ENCODE results near the gene TRIP4.
"Not testable (repeated sequence)": the region's sequence is repeated elsewhere in the genome, so short reads cannot be mapped to it uniquely, and the experiment has no call there.

Gene TRIP4

DNA sequence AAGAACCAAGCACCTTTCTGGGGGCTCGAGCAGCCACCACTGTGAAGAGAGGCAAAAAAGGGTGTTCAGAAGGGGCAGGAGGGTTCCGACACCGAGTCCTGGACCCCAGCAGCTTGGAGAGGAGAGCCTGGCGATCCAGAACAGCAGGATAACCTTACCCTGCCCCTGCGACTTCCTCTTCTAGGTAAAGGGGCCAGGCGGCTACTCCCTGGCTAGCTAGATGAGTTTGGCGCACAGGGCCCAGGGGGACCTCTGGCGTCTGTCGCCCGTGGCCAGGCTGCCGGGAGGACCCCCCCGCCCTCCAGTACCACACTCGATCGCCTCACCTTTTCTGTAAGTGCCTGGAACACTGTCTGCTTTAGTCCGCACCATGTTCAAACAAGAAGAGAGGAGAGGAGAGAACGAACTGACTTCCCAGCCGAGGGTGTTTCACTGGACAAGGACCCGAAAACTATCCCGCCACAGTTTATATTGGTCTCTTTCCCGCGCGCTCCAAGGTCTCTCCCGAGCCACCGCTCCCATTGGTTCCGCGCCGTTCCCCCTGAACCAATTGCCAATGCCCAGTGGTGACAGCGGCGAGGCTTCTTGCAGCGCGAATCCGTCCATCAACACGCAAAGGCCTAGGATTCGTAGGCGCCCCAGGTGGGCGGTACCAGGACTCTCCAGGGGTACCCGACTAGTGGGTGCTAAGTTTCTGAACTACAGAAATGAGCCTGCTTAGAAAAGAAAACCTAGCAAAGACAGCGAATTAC, 6.5 kb upstream of the TRIP4 start, which contains the start of gene PCLAF:
PCLAF (minus strand) TSS at position 442 of the 752 bp plus-strand sequence; CDS start at position 372, 70 bp downstream.
- peak; percentile 94 for DNase-seq (ENCODE audit: low spot score)

DNA sequence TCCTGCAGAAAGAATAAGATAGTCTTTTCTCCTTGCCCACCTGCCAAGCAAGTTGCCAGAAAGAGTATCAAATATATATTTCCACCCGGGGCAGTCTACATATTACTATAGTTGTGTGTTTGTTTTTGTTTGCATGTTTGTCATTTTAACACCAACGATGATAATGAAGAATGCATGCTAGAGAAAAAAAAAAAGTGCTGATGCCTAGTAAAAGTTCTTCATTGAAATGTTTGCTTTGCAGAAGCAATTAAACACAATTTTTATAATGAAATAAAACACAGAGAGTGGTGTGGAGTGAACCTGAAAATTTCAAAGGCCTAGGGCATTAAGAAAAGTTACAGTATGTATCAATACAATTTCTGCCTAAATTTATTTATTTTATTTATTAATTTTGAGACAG, 3.9 kb upstream of the TRIP4 start:
- DNase-seq (ENCODE audit: low spot score), result no peak

- no peak for DNase-seq (ENCODE audit: low spot score)
Observed at GRCh38 chr15:64386291-64386690, 1.3 kb upstream of the TRIP4 start.

DNA sequence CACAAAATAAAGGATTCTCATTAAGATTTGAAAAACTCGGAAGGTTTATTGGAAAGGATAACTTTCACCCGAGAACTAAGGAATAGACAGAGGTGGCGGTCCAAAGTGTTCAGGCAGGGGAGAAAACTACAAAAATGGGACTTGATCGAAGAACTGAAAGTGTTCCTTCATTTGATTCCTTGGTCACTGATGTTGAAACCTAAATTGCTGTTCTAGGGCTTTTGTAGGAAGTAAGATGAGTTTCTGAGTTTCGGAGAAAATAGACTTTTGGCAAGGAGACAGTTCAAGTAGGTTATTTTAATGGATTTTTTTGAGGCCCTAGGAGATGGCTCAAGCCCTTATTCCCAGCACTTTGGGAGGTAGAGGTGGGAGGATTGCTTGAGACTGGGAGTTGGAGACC, 1.4 kb downstream of the TRIP4 start:
- DNase-seq (ENCODE audit: low spot score), result no peak

DNA sequence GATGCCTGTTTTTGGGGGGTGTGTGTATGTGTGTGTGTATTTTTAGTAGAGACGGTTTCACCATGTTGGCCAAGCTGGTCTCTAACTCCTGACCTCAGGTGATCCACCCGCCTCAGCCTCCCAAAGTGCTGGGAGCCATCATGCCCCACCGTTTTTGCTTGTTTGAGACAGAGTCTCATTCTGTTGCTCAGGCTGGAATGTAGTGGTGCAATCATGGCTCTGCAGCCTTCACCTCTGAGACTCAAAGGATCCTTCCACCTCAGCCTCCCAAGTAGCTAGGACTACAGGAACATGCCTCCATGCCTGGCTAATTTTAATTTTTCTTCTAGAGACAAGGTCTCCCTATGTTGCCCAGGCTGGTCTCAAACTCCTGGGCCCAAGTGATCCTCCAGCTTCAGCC, 4.8 kb downstream of the TRIP4 start:
- not testable (repeated sequence) for DNase-seq (ENCODE audit: low spot score)

- no peak for DNase-seq (ENCODE audit: low spot score)
Observed at GRCh38 chr15:64396789-64397188, 9.2 kb downstream of the TRIP4 start.

DNA sequence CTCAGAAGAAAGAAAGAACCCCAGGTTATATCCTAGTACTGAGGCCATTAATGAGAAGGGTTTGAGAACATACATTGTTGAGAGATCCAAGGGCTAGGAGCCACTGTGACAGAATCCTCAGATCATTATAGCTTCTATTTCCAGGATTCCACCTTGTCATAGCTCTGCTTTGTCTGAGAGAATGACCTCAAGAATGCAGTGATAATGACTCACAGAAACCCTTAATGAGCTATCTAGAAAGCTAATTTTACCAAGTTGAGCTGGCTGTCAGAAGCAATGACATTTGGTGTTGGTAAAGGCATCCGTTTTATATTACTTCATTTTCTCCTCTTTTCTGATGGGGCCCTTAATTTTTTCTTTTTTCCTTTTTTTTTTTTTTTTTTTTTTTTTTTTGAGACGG, 10.9 kb downstream of the TRIP4 start:
- DNase-seq (ENCODE audit: low spot score), result no peak

DNA sequence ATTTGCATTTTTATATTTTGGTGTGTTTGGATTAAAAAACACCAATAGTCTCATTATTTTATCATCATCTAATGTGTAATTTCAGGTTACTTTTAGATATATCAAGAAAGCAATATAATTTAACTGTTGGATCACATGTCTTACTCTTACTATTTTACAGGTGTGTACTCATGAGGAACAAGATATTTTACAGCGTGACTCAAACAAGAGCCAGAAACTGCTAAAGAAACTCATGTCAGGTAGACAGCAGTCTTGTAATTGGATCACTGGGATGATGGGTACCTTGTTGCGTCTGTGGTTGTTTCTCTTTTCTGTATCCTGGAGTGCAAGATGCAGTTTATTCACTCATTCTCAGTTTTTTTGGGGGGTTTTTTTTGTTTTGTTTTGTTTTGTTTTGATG, 12.9 kb downstream of the TRIP4 start:
- no peak for DNase-seq (ENCODE audit: low spot score)

DNA sequence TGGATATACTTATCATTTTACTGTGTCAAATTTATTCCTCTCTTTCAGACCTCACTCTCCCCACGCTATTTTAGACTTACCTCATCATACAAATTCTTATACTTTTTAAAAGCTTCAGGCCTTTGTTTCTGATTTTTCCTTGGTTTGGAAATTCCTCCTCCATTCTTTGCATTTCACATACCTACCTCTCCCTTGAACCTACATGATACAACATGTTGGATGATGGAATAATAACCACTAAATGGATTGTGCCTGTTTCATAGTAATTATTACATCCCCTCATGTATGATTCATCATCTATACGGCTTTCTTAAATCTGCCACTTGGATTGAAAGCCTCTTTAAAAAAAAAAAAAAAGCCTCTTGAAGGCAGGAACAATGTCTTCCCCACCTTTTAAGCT, 24.6 kb downstream of the TRIP4 start:
- no peak for DNase-seq (ENCODE audit: low spot score)

DNA sequence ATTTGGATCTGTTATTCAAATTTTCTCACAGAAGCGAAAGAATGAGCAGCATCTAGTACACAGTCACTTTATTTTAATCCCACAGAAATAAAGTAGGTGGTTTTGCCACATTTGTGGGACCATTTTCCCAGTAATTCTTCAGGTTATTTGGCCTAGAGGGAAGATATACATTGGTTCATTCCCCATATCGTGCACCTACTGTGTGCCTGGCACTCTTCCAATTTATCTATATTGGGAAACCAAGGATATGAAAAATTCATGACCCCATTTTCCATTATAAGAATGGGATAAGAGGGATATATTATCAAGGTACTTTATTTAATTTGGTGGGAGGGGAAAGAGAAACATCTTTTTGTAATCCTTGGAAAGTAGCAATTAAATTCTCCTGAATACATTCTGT, 35.1 kb downstream of the TRIP4 start:
- DNase-seq (ENCODE audit: low spot score), result no peak

DNA sequence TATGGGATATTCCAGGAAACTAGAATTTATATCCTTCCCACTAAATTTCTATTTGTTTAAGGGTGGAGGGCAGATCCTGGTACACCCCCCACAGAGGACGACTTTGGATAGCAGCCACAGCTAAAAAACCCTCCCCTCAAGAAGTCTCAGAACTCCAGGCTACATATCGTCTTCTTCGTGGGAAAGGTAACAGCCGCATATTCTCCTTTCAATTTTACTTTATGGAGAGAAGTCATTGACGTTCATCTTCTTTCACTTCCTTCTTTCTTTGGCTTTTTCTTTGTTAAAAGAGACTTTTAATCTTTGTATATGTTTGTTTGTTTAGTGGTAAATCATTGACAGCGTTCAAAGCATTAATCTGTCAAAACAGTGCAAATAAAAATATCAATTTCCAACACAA, 36.3 kb downstream of the TRIP4 start:
- DNase-seq (ENCODE audit: low spot score), result no peak

- no peak for DNase-seq (ENCODE audit: low spot score)
Observed at GRCh38 chr15:64425221-64425620, 37.6 kb downstream of the TRIP4 start.

GRCh38 chr15:64426845-64427465, 39.3 kb downstream of the TRIP4 start:
- DNase-seq (ENCODE audit: low spot score), result no peak

GRCh38 chr15:64429448-64429847, 41.8 kb downstream of the TRIP4 start:
- no peak for DNase-seq (ENCODE audit: low spot score)

DNA sequence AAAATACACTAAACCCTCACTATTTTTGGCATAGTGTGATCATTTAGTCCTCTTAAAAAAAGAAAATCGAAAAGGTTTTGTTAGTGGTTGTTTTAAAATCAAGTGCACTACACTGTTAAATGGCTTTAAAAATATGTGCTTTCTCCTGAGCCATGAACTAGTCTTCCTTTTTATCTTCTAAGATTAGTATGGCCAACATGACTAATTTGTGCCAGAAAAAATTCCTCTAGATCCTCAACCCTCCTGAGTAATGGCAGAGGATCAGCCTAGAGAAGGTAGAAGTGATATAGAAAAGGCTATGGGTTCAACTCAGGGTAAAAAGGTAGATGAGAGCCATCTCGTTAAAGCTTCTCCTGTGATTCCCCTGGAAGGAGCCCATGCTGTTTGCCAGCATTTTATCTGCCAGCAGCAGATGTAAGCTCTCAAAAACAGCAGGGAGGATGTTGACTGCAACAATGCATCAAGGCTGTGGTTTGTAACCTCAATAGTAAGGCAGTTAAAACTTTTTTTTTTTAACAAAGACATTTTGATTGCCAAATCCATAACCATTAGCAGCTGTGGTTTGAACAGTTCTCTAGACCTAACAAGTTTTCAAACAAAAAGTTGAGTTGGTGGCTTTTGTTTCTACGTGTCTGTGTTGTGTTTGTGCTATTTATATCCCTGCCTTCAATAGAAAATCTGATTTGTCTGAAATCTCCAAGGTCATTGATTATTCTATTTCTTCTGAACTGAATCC, 42.5 kb downstream of the TRIP4 start:
- DNase-seq (ENCODE audit: low spot score), result no peak

GRCh38 chr15:64437982-64438381, 50.3 kb downstream of the TRIP4 start:
- no peak for DNase-seq (ENCODE audit: low spot score)

GRCh38 chr15:64438653-64439447, 51.2 kb downstream of the TRIP4 start:
- DNase-seq (ENCODE audit: low spot score), result no peak

DNA sequence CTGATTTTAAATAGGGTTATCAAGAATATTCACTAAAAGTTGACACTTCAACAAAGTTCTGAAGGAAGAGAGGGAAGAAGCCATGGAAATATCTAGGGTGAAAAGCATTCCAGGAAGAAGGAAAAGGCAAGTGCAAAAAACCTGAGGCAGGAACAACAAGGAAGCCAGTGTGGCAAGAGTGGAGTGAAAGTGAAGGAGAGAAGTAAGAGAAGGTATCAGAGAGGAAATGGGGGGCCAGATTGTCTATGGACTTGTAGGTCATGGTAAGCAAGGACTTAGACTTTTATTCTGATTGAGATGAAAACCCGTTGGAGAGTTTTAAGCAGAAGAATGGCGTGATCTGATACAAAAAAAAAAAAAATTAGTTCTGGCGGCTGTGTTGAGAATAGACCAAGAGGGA, 54.2 kb downstream of the TRIP4 start:
- DNase-seq (ENCODE audit: low spot score), result no peak

DNA sequence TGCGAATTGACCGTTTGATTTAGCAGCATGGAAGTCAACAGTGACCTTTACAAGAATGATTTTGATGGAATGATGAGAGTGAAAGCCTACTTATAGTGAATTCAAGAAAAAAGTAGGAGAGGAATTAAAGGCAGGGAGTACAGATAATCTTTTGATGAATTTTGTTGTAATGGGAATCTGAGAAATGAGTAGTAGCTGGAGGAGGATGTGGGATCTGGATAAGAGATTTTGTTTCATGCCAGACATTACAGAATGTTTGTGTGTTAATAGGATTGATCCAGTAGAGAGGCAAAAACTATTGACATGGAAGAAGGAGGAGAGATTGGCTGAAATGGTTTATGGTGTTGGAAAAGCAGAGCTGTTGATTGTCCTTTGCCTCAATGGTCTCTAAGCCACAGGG, 55.4 kb downstream of the TRIP4 start:
- no peak for DNase-seq (ENCODE audit: low spot score)

DNA sequence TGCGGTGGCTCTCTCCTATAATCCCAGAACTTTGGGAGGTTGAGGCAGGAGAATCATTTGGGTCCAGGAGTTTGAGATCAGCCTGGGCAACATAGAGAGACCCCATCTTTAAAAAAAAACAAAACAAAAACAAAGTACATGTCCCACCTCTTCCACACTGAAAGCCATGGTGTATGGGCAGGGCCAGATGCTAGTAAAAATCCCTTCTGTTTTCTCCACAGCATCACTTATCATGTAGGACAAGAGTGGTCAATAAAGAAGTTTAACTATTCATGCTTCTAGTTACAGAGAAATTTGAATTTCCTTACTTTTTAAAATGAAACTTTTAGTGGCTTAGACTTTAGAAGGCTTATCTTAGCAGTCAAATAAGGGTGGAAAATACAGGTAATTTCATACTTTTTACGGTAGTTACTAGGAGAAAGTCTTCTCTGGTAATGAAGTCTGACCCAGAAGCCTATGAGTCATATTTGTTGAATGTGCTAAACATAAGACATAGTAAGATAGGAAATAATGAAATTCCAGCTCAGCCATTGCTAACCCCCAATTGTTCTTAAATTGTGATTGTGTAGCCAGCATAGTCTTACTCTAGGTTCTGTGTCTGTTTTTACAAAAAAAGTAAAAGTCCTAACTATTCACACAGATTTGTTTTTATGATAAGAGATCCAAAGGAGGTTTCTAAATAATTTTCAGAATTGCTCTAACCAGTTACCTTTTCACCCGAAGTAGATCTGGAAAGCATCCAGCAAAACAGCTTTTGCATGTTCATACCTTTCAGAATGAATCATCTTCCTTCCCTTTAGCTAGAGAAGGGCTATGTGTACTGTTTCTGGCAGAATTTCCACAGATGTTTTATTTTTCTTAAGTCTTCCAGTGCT, 56.3 kb downstream of the TRIP4 start:
- peak; percentile 27 for DNase-seq (ENCODE audit: low spot score)

DNA sequence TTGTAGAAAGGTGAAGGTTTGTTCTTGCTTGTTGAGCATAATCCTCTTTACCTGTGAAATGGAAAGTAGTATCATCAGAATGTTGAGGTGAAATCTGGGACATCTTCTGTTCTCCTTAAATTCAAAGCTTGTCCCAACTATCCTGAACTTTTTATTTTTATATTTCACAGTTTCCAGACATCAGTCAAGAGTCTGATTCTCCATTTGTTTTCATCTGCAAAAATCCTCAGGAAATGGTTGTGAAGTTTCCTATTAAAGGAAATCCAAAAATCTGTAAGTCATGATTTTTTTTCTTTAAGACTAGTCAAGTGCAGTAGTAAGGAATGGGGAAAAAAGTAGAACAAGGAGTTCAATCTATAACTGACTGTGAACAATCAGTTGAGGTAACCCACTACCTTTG, 57.2 kb downstream of the TRIP4 start:
- no peak for DNase-seq (ENCODE audit: low spot score)

All from hematopoietic multipotent progenitor cell treated with erythropoietin and hydrocortisone succinate and interleukin-3 and kit ligand, for 15 days (in vitro differentiated cells).